GOT3 (cell line): ENCODE measurements around the gene NCAPD3.
"Not testable (repeated sequence)": the region's sequence is repeated elsewhere in the genome, so short reads cannot be mapped to it uniquely, and the experiment has no call there.

Experiments used
- DNase-seq: peaks from one replicate; lab custom pipeline; 2025; ENCODE audit warnings: mixed read lengths; lab: John Stamatoyannopoulos, UW

Gene NCAPD3

DNA sequence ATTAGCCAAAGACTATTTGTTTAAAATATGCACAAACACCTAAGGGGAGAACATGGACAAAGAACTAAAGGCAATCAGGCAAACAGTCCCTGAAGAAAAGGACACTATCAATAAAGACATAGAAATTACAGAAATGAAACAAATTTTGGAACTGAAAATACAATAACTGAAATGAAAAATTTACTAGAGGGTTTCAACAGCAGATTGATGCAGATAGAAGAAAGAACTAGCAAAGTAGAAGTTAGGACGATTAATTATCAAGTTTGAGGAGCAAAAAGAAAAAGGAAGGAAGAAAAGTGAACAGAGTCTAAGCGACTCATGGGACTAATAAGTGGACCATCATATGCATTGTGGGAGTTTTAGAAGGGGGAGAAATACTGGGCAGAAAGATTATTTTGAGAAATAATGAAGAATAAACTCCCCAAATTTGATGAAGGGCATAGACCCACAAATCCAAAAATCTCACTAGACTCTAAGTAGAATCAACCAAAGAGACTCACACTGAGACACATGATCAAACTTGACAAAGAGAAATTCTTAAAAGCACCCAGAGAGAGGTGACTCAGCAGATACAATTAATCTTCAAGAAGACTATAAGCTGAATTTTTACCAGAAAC lies 92.0 kb downstream of the NCAPD3 start:
- no peak for DNase-seq

GRCh38 chr11:134126217-134126822 lies 97.4 kb downstream of the NCAPD3 start:
- DNase-seq, result no peak

GRCh38 chr11:134125507-134125906 lies 98.3 kb downstream of the NCAPD3 start:
- DNase-seq, result no peak

DNA sequence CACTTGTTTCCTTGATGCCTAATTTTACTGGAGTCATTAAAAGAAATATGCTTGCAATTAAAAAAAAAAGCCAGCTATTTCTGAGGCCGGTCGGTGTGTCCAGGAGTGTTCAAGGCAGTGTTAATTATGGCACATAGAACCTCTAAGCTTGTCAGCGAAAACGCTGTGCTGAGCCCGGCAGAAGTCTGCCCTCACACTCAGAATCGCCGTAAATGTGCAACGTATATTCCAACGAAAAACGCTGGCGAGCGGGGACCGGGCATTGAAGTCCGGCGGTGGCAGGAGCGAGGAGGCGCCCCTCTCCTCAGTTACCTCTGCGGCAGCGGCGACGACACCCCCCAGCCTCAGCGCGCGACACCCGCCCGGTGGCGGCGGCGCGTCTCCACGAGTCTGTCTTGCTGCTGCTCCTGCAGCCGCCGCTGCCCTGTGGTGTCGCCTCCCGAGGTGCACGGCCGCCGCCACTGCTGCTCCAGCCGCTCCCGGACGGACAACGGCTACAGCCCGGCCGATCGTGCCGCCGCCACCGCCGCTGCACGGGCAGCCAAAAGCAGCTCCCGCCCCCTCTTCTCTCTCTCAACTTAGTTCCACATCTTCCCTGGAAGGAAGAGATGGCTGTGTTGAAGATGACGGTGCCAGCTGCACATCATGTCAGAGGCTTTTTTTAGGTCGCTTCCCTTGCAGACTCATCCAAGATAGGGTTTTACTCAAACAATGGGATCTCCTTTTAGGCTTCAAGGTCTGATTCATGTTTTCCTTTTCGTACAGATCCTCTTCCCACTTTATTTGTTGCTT lies 98.9 kb downstream of the NCAPD3 start:
- no peak for DNase-seq

DNA sequence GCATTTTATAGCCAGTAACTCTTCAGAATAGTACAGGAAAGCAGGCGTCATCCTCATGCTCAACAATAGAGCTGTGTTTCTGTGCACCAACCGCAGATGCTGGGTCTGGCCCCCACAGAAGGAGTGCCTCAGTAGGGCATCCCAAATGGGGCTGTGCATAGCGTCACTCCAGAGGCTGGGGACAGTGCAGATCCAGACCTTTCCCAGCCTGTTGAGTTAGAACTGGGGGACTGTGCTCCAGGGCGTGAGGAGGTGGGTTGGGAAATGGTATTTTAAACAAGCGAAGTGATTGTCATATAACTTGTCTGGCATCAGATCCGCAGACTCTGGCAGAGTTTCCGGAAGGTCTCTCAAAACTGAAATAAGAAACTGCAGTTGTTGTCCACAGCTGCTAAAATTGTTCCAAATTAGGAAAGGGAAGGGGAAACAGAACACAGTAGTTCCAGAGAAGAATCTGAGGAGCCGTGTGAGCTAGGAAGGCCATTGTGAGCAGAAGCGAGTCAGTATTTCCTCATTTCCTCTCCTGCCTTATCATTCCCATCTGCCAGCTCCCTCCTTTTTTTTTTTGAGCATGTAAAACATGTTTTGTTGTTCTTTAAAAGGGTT lies 102.7 kb downstream of the NCAPD3 start:
- no peak for DNase-seq

DNA sequence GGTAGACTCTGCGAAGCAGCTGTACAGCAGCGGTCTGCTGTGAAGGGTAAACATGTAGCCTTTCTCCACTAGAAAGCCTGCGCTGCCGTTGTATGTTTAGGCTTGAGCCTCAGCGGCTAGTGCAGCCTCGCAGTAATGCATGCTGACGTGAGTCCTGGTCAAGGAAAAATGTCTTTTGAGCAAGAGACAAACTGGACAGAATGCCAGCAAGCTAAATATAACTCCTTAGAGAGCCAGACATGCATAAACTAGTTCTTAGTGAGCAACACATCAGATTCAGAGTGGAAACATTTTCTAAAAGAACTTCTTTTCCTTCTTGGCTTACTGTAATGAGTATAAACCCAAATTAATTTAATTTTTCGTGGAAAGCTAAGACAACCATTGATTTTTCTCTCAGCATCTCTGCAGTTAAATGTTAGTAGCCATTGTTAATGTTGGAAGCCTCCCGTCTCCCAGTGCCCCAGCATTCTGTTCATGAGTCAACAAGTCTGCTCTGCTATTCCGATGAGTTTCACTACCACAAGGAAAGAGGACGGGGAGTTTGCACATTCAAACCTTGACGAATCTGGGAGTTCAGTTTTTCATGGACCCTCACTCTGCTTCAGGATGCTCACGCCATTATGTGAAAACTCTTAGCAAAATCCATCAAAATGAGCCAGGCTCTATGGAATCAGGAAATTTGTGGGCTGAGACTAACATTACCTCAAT lies 103.5 kb downstream of the NCAPD3 start:
- DNase-seq, result no peak

DNA sequence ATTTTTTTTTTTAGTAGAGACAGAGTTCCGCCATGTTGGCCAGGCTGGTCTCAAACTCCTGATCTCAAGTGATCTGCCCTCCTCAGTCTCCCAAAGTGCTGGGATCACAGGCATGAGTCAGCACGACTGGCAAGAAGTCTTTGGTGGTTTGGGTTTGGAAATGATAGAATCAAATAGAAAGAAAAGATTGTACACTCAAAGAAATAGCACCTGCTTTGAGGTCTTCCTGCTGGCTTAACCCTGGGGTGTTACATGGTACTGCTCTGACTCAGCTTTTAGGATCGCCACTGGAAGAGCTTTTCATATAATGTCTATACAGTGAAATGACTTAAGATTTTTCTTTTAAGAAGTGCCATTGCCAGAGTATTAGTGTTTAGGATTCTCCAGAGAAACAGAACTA lies 104.7 kb downstream of the NCAPD3 start:
- DNase-seq, result no peak

GRCh38 chr11:134118006-134118405 lies 105.8 kb downstream of the NCAPD3 start:
- DNase-seq, result no peak

DNA sequence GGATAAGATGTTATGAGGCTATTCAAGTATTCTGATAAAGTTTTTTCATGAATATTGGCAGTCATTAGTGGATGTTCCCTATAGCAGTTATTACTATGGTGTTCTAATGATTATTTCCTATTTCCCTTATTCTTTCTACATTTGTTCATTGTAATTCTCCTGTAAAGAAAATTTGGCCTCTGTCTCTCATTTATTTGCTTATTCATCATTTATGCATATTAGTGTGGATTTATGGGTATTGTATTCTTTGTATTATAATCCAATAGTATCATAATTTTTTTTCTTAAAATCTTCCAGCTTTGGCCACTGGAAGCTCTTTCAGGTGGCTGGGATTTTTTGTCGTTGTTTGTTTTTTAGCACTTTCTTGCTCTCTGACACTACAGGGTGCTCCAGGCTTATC lies 107.6 kb downstream of the NCAPD3 start:
- no peak for DNase-seq

- DNase-seq, result not testable (repeated sequence)
Measured at GRCh38 chr11:134113787-134114186, 110.0 kb downstream of the NCAPD3 start.

DNA sequence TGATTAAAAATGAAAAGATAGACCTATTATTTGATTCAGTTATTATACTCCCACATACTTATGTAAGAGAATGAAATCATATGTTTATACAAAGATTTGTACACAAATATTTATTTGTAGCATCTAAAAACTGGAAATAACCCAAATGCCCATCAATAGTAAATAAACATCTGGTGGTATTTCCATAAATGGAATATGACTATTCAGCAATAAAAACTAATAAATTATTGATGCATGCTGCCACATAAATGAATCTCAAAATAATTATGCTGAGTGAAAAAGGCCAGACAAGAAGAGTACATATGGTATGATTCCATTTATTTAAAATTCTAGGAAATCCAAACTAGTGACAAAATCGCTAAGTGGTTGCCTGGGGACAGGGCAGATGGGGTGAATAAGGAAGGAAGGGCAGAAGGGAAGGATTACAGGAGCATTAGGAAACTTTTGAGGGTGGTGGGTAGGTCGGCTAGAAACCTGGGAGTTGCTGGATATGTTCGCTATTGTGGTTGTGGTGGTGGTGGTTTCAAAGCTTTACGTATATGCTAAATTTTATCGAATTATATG lies 113.4 kb downstream of the NCAPD3 start:
- DNase-seq, result no peak
